ENCODE results near the gene PTPN1.

- TF ChIP-seq CTCF (conservative IDR thresholded peaks at IDR 0.05; ENCODE audit: low read length), result no peak
- TF ChIP-seq EZH2phosphoT487 (IDR thresholded peaks at IDR 0.05; ENCODE audit: borderline replicate concordance, low read depth, low read length), result no peak
Measured at GRCh38 chr20:50562262-50562701, 52.1 kb downstream of the PTPN1 start.
